K562 treated with DMSO at 1 percent for 24 hours (cell line): ENCODE measurements around the gene PDE2A. TPM values are rescaled to one million over a fixed set of nuclear protein-coding genes. Genes with fewer than 3 reads are reported as not detected.

Experiments used
- total RNA-seq: library from RNA; unstranded; fragments of 300-600 nt; gene quantifications from 2 replicates; pipeline ENCODE4 v1.2.3, GENCODE V29; 2022; ENCODE audit warnings: low read depth; ENCODE audit not compliant: insufficient read depth

The PDE2A gene
- total RNA-seq = not detected in 2 replicates

DNA sequence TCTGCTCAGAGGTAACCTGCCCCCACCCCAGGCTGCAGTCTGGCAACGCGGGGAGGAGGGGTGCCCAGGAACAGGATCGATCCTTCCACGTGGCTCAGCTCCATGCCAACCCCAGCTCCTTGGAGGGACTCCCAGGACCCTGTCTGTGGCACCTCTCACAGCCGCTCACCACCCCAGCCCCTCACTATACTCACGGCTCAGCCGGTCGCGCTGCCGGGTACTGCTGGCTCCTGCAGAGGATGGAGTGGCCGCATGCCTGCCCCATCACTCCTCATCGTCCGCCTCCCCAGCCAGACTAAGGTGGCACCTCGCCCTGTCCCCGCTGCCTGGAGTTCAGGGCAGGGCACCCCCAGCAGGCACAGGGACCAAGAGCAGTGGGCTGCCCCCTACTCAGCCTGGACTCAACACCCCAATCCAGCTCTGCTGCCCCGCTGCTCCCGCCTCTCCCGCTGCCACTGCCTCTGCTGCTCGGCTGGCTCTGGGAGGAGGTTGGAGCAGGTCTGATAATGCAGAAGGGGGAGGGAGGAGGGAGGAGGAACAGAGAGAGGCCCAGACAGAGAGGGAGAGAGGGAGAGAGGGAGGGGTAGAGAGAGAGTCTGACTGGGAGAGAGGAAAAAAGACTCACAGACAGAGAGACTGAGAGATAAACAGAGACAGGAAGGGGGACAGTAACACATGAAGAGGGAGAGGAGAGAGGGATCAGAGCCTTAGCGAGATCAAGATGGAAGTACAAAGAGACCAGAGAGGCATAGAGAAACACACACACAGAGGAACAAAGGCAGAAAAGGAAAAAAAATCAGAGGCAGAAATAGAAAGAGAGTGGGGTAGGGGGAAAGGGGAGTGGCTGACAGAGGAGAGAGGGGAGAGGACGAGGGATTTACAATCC is at the start of gene PDE2A:
PDE2A (minus strand) TSS at position 480 of the 886 bp plus-strand sequence; CDS start at position 265, 215 bp downstream.

Other genes with a start within 250 kb of the PDE2A start
- gene CLPB, start 239.9 kb downstream of the PDE2A start, total RNA-seq = 12.0 and 13.5 TPM in 2 replicates
- 104 and 114 TPM in 2 replicates for gene ARAP1, start 78.0 kb upstream of the PDE2A start, total RNA-seq
- gene STARD10, start 119.6 kb upstream of the PDE2A start, total RNA-seq = 143 and 179 TPM in 2 replicates
- gene ATG16L2, start 140.0 kb upstream of the PDE2A start, total RNA-seq = 19.8 and 29.0 TPM in 2 replicates